Measurements from ENCODE around the gene ZNF264. TPM values are rescaled to one million over a fixed set of nuclear protein-coding genes. Genes with fewer than 3 reads are reported as not detected.
"Not testable (repeated sequence)": the region's sequence is repeated elsewhere in the genome, so short reads cannot be mapped to it uniquely, and the experiment has no call there.

ZNF264 gene
- total RNA-seq, 2 donors from 2014 or later, result 60.0 to 65.4 TPM

DNA sequence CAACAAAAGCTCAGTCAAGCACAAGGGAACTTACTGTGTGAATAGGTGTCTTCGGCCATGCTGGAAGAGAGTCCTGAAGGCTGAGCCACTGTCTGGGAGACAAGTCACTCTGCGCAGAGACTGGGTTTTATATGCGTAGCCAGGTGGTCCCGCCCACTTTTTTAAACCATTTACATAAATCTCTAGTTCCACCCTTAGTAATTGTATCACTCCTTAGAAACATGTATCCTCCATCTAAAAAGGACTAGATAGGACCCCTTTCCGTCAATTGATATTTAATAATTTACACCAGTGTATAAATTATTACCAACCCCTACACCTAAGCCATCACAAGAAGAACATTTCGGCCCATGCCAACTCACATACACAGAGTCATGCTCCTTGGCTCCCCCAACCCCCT, 23.9 kb upstream of the ZNF264 start, which contains the start of gene DUXA:
DUXA (minus strand) TSS at position 101 of the 400 bp plus-strand sequence; CDS start at position 59, 42 bp downstream.
- H3K27ac ChIP-seq, result peak within 1 kb of the TSS in 1 of 2 donors; percentile 4

DNA sequence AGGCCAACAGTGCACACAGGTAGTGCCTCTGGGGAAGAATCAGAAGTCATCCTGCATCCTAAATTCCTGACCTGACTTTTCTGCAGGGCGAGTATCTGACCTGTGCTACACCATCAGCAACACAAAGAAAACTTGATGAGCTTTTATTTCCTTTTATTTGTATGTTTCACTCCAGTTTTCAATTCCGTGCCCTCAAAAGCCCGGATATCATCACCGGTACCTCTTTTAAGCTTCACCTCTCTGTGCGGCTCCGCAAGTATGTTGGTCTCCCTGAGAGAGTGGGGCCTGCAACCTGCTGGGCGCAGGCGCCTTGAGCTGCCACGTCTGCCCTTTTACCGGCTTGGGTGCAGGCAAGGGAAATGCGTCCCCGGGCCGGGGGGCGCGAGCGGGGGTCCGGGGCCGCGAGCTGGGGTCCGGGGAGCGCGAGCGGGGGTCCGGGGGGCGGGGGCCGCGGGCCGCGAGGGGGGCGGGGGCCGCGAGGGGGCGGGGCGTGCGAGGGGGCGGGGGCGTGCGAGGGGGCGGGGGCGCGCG, 19.7 kb upstream of the ZNF264 start:
- TF ChIP-seq, protein P1, sequence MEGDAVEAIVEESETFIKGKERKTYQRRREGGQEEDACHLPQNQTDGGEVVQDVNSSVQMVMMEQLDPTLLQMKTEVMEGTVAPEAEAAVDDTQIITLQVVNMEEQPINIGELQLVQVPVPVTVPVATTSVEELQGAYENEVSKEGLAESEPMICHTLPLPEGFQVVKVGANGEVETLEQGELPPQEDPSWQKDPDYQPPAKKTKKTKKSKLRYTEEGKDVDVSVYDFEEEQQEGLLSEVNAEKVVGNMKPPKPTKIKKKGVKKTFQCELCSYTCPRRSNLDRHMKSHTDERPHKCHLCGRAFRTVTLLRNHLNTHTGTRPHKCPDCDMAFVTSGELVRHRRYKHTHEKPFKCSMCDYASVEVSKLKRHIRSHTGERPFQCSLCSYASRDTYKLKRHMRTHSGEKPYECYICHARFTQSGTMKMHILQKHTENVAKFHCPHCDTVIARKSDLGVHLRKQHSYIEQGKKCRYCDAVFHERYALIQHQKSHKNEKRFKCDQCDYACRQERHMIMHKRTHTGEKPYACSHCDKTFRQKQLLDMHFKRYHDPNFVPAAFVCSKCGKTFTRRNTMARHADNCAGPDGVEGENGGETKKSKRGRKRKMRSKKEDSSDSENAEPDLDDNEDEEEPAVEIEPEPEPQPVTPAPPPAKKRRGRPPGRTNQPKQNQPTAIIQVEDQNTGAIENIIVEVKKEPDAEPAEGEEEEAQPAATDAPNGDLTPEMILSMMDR (IDR thresholded peaks at IDR 0.05), result no peak
- Histone ChIP-seq H3K4me1 (ENCODE audit: control insufficient read depth in 1 of 2, low read depth in 2 of 2) (peaks cover 0 to 8% of the 10 kb centered on the region in 2 donors), H3K36me3 (no peaks in the 10 kb centered on the region), H3K27me3 (replicated peaks; ENCODE audit: insufficient read depth) (no peaks in the 10 kb centered on the region), H3K27ac (peak overlapping the region; percentile 6 to 63), H3K4me3 (peak overlapping the region; percentile 72), H3K9me3 (peaks cover 7% of the 10 kb centered on the region)
- no peak for DNase-seq (ENCODE audit: low spot score)
- no peak for ATAC-seq (ENCODE audit: insufficient number of reproducible peaks, low FRiP score, low read depth)

More for the DNA sequence above, 23.9 kb upstream of the ZNF264 start, which contains the start of gene DUXA:
- no peak within 1 kb of the TSS for H3K4me3 ChIP-seq
- TF ChIP-seq, protein P1 (IDR thresholded peaks at IDR 0.05), result no peak
- no peaks in the 10 kb centered on the region for H3K27me3 ChIP-seq (replicated peaks; ENCODE audit: insufficient read depth)
- H3K9me3 ChIP-seq, result no peaks in the 10 kb centered on the region
- H3K36me3 ChIP-seq, result no peaks in the 10 kb centered on the region
- DNase-seq (ENCODE audit: low spot score), result no peak
- peaks cover 0 to 1% of the 10 kb centered on the region in 2 donors for H3K4me1 ChIP-seq (ENCODE audit: control insufficient read depth in 1 of 2, low read depth in 2 of 2)
- ATAC-seq (ENCODE audit: insufficient number of reproducible peaks, low FRiP score, low read depth), result no peak

DNA sequence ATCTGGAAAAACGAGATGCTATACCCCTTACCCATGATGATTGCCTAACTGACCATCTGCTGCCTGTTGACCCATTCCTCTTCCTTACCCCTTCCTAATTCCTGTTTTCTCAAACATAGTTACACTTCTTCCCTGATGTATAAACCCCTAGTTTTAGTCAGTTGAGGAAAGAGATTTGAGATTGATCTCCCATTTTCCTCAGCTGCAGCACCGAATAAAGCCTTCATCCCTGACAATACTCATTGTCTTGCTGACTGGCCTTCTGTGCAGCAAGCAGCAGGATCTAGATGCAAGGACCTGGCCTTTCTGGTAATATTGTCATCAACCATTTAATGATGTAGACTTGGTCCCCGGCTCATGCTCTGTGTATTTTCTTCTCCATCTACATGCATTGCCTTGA, 999 bp upstream of the ZNF264 start:
- no peak overlapping the region for H3K4me3 ChIP-seq
- H3K27ac ChIP-seq, result no peak overlapping the region
- H3K4me1 ChIP-seq (ENCODE audit: control insufficient read depth in 1 of 2, low read depth in 2 of 2), result peaks cover 6 to 21% of the 10 kb centered on the region in 2 donors
- H3K27me3 ChIP-seq (replicated peaks; ENCODE audit: insufficient read depth), result no peaks in the 10 kb centered on the region
- no peak for ATAC-seq (ENCODE audit: insufficient number of reproducible peaks, low FRiP score, low read depth)
- H3K36me3 ChIP-seq, result peaks cover 16% of the 10 kb centered on the region
- TF ChIP-seq, protein P1 (IDR thresholded peaks at IDR 0.05), result no peak
- H3K9me3 ChIP-seq, result no peaks in the 10 kb centered on the region
- no peak for DNase-seq (ENCODE audit: low spot score)

DNA sequence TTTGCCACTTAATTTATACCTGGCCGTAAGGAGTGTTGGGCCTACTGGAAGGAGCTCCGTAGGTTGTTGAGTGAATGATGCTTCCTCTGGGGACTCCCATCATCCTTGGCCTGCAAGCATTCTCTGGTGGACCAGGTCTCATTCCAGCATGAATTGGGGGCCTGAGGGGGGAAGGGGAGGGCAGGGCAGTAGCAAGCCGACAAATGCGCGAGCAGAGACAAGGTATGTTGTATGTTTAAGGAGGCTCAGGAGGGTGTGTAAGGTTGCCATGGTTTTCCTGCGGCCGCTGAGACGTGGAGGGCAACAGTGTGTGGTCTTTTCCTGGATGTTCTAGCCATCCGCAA, 749 bp downstream of the ZNF264 start:
- no peak for ATAC-seq (ENCODE audit: insufficient number of reproducible peaks, low FRiP score, low read depth)
- H3K9me3 ChIP-seq, result no peaks in the 10 kb centered on the region

DNA sequence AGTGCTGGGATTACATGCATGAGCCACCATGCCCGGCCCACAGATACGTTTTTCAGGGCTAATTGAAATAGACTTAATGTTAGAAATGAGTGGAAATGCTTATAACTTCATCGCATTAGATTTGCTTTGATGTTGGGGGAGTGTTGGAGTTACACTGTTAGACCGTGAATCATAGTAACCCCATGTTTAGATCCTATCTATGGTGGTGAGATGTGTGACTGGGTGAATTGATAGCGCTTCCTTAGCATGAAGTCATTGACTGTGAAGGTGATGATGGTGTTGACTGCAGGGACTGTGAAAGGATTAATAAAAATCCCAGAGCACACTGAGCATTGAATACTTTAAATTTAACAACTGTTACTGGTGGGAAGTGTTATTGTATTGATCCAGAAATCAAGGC, 1.7 kb downstream of the ZNF264 start:
- Histone ChIP-seq H3K27me3 (replicated peaks; ENCODE audit: insufficient read depth) (no peaks in the 10 kb centered on the region), H3K27ac (no peak overlapping the region), H3K4me1 (ENCODE audit: control insufficient read depth in 1 of 2, low read depth in 2 of 2) (peaks cover 6 to 21% of the 10 kb centered on the region in 2 donors), H3K9me3 (no peaks in the 10 kb centered on the region), H3K4me3 (peak overlapping the region; percentile 94), H3K36me3 (peaks cover 42% of the 10 kb centered on the region)
- TF ChIP-seq, protein P1 (IDR thresholded peaks at IDR 0.05), result no peak
- DNase-seq (ENCODE audit: low spot score), result no peak
- ATAC-seq (ENCODE audit: insufficient number of reproducible peaks, low FRiP score, low read depth), result no peak

More for the DNA sequence above, 749 bp downstream of the ZNF264 start:
- H3K27ac ChIP-seq, result peak overlapping the region; percentile 69 to 81
- peaks cover 6 to 21% of the 10 kb centered on the region in 2 donors for H3K4me1 ChIP-seq (ENCODE audit: control insufficient read depth in 1 of 2, low read depth in 2 of 2)
- peak overlapping the region; percentile 94 for H3K4me3 ChIP-seq
- no peaks in the 10 kb centered on the region for H3K27me3 ChIP-seq (replicated peaks; ENCODE audit: insufficient read depth)
- DNase-seq (ENCODE audit: low spot score), result no peak
- peaks cover 34% of the 10 kb centered on the region for H3K36me3 ChIP-seq
- TF ChIP-seq, protein P1 (IDR thresholded peaks at IDR 0.05), result no peak

DNA sequence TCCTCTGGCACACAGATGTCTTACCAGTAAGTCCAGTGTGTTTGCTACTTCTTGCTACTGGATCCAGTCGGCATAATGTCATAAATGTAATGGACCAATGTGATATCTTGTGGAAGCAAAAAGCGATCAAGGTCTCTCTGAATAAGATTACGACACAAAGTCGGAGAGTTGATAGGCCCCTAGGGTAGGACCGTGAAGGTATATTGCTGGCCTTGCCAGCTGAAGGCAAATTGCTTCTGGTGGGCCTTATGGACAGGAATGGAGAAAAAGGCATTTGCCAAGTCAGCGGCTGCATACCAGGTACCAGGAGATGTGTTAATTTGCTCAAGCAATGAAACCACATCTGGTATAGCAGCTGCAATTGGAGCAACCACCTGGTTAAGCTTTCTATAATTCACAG, 6.6 kb downstream of the ZNF264 start:
- H3K4me3 ChIP-seq; H3K4me1 ChIP-seq (ENCODE audit: control insufficient read depth in 1 of 2, low read depth in 2 of 2); ATAC-seq (ENCODE audit: insufficient number of reproducible peaks, low FRiP score, low read depth); H3K27ac ChIP-seq; H3K27me3 ChIP-seq (replicated peaks; ENCODE audit: insufficient read depth); DNase-seq (ENCODE audit: low spot score): not testable (repeated sequence)
- Histone ChIP-seq H3K9me3 (peaks cover 11% of the 10 kb centered on the region), H3K36me3 (peaks cover 75% of the 10 kb centered on the region)

All from thoracic aorta (tissue), 2 donors.